Measurements from ENCODE around the gene CCR5. TPM values are rescaled to one million over a fixed set of nuclear protein-coding genes. Genes with fewer than 3 reads are reported as not detected.

Gene CCR5
- total and polyA plus RNA-seq, 9 of the 15 experiments (the other 6 are each of a cell fraction or from before 2014, with no cell fraction given), result not detected

DNA sequence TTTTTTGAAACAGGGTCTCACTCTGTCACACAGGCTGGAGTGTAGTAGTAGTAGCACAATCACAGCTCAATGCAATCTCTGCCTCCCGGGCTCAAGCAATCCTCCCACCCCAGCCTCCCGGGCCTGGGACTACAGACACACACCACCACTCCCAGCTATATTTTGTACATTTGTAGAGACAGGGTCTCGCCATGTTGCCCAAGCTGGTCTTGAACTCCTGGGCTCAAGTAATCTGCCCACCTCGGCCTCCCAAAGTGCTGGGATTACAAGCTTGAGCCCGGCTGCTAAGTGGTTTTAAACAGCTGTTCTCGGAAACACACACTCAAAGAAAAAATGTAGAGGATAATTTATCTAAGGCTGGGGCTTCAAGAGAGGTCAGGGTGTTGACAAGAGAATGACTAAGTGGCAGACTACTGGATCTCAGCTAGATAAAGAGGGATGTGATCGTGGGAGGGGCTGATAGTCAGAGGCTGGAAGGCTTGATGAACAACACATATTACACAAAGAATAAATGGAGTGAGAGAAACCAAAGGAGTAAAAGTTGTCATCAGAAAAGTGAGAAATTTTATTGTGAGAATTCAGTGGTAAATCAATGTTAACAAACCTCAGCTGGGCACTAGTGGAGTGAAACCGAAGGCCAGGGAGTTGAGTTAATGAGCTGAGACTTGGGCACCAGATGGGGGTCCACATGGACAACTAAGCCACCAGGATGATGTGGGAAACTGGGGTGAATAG is 29.4 kb downstream of the CCR5 start (continued):
- TF ChIP-seq, protein P1, sequence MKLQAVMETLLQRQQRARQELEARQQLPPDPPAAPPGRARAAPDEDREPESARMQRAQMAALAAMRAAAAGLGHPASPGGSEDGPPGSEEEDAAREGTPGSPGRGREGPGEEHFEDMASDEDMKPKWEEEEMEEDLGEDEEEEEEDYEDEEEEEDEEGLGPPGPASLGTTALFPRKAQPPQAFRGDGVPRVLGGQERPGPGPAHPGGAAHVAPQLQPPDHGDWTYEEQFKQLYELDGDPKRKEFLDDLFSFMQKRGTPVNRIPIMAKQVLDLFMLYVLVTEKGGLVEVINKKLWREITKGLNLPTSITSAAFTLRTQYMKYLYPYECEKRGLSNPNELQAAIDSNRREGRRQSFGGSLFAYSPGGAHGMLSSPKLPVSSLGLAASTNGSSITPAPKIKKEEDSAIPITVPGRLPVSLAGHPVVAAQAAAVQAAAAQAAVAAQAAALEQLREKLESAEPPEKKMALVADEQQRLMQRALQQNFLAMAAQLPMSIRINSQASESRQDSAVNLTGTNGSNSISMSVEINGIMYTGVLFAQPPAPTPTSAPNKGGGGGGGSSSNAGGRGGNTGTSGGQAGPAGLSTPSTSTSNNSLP (IDR thresholded peaks at IDR 0.05; ENCODE audit: borderline replicate concordance, low read depth, low read length), result peak; percentile 91; the same call in 1 of the 2 replicates
- TF ChIP-seq DACH1 (IDR thresholded peaks at IDR 0.05; ENCODE audit: partially characterized antibody) (peak; percentile 99), ZEB2 (IDR thresholded peaks at IDR 0.05) (peak; percentile 56; the same call in 1 of the 2 replicates), DPF2 (IDR thresholded peaks at IDR 0.05) (peak; percentile 95), SMARCA4 (IDR thresholded peaks at IDR 0.05) (peak; percentile 96), OTX1 (CRISPR knock-in tag; IDR thresholded peaks at IDR 0.05) (peak; percentile 55; the same call in 1 of the 2 replicates), SREBF2 (CRISPR knock-in tag; IDR thresholded peaks at IDR 0.05) (no peak), ZNF282 (CRISPR knock-in tag; IDR thresholded peaks at IDR 0.05) (no peak), RCOR1 (IDR thresholded peaks at IDR 0.05; ENCODE audit: borderline replicate concordance in 1 of 2, low read depth in 2 of 2, low read length in 2 of 2) (peak; percentile 75 to 98)
- TF ChIP-seq, protein P2, sequence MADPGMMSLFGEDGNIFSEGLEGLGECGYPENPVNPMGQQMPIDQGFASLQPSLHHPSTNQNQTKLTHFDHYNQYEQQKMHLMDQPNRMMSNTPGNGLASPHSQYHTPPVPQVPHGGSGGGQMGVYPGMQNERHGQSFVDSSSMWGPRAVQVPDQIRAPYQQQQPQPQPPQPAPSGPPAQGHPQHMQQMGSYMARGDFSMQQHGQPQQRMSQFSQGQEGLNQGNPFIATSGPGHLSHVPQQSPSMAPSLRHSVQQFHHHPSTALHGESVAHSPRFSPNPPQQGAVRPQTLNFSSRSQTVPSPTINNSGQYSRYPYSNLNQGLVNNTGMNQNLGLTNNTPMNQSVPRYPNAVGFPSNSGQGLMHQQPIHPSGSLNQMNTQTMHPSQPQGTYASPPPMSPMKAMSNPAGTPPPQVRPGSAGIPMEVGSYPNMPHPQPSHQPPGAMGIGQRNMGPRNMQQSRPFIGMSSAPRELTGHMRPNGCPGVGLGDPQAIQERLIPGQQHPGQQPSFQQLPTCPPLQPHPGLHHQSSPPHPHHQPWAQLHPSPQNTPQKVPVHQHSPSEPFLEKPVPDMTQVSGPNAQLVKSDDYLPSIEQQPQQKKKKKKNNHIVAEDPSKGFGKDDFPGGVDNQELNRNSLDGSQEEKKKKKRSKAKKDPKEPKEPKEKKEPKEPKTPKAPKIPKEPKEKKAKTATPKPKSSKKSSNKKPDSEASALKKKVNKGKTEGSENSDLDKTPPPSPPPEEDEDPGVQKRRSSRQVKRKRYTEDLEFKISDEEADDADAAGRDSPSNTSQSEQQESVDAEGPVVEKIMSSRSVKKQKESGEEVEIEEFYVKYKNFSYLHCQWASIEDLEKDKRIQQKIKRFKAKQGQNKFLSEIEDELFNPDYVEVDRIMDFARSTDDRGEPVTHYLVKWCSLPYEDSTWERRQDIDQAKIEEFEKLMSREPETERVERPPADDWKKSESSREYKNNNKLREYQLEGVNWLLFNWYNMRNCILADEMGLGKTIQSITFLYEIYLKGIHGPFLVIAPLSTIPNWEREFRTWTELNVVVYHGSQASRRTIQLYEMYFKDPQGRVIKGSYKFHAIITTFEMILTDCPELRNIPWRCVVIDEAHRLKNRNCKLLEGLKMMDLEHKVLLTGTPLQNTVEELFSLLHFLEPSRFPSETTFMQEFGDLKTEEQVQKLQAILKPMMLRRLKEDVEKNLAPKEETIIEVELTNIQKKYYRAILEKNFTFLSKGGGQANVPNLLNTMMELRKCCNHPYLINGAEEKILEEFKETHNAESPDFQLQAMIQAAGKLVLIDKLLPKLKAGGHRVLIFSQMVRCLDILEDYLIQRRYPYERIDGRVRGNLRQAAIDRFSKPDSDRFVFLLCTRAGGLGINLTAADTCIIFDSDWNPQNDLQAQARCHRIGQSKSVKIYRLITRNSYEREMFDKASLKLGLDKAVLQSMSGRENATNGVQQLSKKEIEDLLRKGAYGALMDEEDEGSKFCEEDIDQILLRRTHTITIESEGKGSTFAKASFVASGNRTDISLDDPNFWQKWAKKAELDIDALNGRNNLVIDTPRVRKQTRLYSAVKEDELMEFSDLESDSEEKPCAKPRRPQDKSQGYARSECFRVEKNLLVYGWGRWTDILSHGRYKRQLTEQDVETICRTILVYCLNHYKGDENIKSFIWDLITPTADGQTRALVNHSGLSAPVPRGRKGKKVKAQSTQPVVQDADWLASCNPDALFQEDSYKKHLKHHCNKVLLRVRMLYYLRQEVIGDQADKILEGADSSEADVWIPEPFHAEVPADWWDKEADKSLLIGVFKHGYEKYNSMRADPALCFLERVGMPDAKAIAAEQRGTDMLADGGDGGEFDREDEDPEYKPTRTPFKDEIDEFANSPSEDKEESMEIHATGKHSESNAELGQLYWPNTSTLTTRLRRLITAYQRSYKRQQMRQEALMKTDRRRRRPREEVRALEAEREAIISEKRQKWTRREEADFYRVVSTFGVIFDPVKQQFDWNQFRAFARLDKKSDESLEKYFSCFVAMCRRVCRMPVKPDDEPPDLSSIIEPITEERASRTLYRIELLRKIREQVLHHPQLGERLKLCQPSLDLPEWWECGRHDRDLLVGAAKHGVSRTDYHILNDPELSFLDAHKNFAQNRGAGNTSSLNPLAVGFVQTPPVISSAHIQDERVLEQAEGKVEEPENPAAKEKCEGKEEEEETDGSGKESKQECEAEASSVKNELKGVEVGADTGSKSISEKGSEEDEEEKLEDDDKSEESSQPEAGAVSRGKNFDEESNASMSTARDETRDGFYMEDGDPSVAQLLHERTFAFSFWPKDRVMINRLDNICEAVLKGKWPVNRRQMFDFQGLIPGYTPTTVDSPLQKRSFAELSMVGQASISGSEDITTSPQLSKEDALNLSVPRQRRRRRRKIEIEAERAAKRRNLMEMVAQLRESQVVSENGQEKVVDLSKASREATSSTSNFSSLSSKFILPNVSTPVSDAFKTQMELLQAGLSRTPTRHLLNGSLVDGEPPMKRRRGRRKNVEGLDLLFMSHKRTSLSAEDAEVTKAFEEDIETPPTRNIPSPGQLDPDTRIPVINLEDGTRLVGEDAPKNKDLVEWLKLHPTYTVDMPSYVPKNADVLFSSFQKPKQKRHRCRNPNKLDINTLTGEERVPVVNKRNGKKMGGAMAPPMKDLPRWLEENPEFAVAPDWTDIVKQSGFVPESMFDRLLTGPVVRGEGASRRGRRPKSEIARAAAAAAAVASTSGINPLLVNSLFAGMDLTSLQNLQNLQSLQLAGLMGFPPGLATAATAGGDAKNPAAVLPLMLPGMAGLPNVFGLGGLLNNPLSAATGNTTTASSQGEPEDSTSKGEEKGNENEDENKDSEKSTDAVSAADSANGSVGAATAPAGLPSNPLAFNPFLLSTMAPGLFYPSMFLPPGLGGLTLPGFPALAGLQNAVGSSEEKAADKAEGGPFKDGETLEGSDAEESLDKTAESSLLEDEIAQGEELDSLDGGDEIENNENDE (IDR thresholded peaks at IDR 0.05; ENCODE audit: low read depth, low read length), result no peak
- TF ChIP-seq, protein P3, sequence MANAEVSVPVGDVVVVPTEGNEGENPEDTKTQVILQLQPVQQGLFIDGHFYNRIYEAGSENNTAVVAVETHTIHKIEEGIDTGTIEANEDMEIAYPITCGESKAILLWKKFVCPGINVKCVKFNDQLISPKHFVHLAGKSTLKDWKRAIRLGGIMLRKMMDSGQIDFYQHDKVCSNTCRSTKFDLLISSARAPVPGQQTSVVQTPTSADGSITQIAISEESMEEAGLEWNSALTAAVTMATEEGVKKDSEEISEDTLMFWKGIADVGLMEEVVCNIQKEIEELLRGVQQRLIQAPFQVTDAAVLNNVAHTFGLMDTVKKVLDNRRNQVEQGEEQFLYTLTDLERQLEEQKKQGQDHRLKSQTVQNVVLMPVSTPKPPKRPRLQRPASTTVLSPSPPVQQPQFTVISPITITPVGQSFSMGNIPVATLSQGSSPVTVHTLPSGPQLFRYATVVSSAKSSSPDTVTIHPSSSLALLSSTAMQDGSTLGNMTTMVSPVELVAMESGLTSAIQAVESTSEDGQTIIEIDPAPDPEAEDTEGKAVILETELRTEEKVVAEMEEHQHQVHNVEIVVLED (CRISPR knock-in tag; IDR thresholded peaks at IDR 0.05), result no peak

All from K562 (cell line).